ENCODE results near the gene IL37.

DNA sequence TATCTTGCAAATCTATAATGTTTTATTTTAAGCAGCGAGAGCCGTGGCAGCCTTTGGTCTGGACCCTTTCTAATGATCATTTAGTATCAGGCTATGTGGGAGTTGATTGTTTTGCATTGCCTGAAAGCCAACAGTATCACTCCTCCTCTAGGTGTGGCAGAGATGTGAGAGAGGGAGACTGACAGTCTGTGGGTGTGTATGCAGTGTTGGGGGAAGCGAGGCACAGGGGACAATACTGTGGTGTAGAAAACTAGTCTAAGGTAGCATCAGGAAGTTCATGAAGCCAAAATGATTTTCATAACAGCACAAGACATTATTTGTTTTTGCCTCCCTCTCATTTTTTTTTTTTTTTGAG is 13.4 kb upstream of the IL37 start:
- no peak for TF ChIP-seq POLR2A (IDR thresholded peaks at IDR 0.05; ENCODE audit: low read length)
- no peak for TF ChIP-seq GATA1 (IDR thresholded peaks at IDR 0.05; ENCODE audit: low read depth, low read length)

Measured in erythroblast (primary cell).